Thoracic aorta (tissue), 2 donors: ENCODE measurements around the gene MYLK. TPM values are rescaled to one million over a fixed set of nuclear protein-coding genes. Genes with fewer than 3 reads are reported as not detected.
A peak's percentile ranks its signal among the peaks of the same experiment; 100 is the strongest.

Experiments
- ATAC-seq: fragments of 150-250 bp; one replicate; pipeline ENCODE4 v1.8.0; 2017; ENCODE audit warnings: low read depth; ENCODE audit not compliant: insufficient number of reproducible peaks, low FRiP score
- DNase-seq: peaks from one replicate; pipeline ENCODE4 v3.0.0-alpha.2; 2020; ENCODE audit warnings: low spot score
- H3K27ac ChIP-seq, 2 donors: fragments of 200-600 bp; sonication (generic); 1 replicate in 1 of 2; 2 replicates in 1 of 2; pipeline ENCODE4 v1.5.1; 2016; ENCODE audit warnings: mild to moderate bottlenecking in 2 of 2, moderate library complexity in 2 of 2
- H3K27me3 ChIP-seq: fragments of 200-600 bp; sonication (generic); replicated peaks from 2 replicates; pipeline ENCODE4 v1.6.0; 2016; ENCODE audit warnings: mild to moderate bottlenecking; ENCODE audit not compliant: insufficient read depth
- H3K36me3 ChIP-seq: fragments of 200-600 bp; sonication (generic); one replicate; pipeline ENCODE4 v1.5.1; 2016
- H3K4me1 ChIP-seq, 2 donors: fragments of 200-600 bp; sonication (generic); 1 replicate in 1 of 2; 2 replicates in 1 of 2; pipeline versions ENCODE4 v1.5.1 to v1.6.0; 2016; ENCODE audit warnings: low read depth in 2 of 2, mild to moderate bottlenecking in 1 of 2; ENCODE audit not compliant: control insufficient read depth in 1 of 2
- H3K4me3 ChIP-seq: fragments of 200-600 bp; sonication (generic); 2 replicates; pipeline ENCODE4 v1.5.1; 2016; ENCODE audit warnings: mild to moderate bottlenecking
- H3K9me3 ChIP-seq: fragments of 200-600 bp; sonication (generic); 2 replicates; pipeline ENCODE4 v1.5.1; 2016
- total RNA-seq, 2 donors: library from RNA; depleted of rRNA; stranded (reverse); fragments of >200 nt; gene quantifications; one replicate each; pipeline versions ENCODE4 v1.1.0 to v1.2.3, GENCODE V29; 2016
- TF ChIP-seq, protein P1 (sequence below): fragments of 200-600 bp; sonication (generic); IDR thresholded peaks from one replicate; pipeline ENCODE4 v1.5.1; 2019; ENCODE audit warnings: antibody characterized with exemption

MYLK gene
- total RNA-seq, 2 donors from 2014 or later = 483 to 563 TPM

DNA sequence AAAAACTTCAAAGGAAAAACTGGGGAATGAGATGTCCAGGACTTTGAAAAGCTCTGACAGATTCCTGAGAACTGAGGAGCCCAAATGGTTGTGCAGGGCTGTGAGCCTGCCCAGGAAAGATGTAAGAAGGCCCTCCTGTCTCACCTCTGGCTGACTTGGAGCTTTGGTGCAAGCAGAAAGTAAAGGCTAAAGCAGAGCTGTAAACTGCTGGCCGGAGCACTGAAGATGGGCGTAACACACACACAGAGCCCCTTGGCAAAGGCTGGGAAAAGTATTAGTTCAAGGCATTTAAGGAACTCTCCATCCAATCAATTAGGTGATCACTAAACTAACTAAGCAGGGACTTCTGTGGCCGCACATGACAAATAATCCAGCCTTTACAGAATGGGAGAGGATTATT, 155.1 kb downstream of the MYLK start:
- Histone ChIP-seq H3K4me3 (no peak overlapping the region), H3K4me1 (peaks cover 0 to 14% of the 10 kb centered on the region in 2 donors), H3K36me3 (peaks cover 14% of the 10 kb centered on the region), H3K9me3 (no peaks in the 10 kb centered on the region), H3K27ac (peak overlapping the region in 1 of 2 donors; percentile 32), H3K27me3 (no peaks in the 10 kb centered on the region)
- no peak for DNase-seq
- TF ChIP-seq, protein P1, sequence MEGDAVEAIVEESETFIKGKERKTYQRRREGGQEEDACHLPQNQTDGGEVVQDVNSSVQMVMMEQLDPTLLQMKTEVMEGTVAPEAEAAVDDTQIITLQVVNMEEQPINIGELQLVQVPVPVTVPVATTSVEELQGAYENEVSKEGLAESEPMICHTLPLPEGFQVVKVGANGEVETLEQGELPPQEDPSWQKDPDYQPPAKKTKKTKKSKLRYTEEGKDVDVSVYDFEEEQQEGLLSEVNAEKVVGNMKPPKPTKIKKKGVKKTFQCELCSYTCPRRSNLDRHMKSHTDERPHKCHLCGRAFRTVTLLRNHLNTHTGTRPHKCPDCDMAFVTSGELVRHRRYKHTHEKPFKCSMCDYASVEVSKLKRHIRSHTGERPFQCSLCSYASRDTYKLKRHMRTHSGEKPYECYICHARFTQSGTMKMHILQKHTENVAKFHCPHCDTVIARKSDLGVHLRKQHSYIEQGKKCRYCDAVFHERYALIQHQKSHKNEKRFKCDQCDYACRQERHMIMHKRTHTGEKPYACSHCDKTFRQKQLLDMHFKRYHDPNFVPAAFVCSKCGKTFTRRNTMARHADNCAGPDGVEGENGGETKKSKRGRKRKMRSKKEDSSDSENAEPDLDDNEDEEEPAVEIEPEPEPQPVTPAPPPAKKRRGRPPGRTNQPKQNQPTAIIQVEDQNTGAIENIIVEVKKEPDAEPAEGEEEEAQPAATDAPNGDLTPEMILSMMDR = no peak
- ATAC-seq = no peak

DNA sequence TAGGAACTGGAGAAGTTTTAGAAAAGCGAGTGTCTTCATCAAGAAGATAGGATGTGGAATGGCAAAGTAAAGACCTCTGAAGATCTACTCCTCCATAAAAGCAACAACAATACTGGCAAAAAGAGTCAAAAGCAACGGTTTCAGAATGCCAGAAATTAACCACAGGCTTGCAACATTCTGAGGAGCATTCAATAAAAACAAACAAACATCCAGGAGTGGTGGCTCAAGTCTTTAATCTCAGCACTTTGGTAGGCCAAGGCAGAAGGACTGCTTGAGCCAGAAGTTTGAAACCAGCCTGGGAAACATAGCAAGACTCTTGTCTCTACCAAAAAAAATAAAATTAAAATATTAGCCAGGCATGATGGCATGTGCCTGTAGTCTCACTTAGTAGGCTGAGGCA, 156.1 kb downstream of the MYLK start:
- Histone ChIP-seq H3K27ac (peak overlapping the region; percentile 32 to 49), H3K36me3 (peaks cover 7% of the 10 kb centered on the region), H3K4me3 (no peak overlapping the region), H3K4me1 (peaks cover 3 to 24% of the 10 kb centered on the region in 2 donors), H3K9me3 (no peaks in the 10 kb centered on the region), H3K27me3 (no peaks in the 10 kb centered on the region)
- DNase-seq (no peak), ATAC-seq (no peak)
- TF ChIP-seq, protein P1 = no peak

DNA sequence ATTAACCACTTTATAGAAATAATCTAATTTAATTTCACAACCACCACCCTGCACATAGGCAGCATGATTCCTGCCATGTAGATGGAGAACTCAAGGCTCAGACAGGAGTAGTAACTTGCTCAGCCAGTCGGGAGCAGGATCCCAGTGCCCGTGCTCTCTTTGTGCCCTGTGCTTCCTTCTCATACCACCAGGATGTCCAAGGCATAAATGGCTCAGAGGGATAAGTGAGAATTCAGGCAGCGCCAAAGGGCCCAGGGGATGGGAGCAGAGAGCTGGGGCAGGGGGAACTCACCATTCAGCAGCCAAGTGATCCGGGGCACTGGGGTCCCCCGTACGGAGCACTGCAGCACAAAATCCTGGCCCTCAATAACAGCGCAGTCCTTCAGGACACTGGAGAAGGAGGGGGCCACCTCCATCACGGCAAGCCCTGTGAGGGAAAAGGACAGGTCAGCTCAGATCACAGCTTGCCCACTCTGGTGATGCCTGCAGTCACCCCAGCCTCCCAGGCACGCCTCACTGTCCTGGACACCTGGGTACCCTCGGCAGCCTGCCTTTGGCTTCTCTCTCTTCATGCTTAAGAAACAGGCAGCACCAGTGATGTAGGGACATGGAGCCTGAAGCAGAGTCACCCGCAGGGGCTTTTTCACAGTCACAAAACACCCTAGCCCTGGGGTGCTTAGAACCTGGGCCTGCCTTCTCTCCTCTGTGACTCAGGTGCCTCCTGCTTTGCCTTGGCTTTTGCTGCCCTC, 158.3 kb downstream of the MYLK start:
- no peak for DNase-seq
- TF ChIP-seq, protein P1 = peak; percentile 26
- Histone ChIP-seq H3K27me3 (no peaks in the 10 kb centered on the region), H3K4me3 (no peak overlapping the region), H3K4me1 (peaks cover 4 to 44% of the 10 kb centered on the region in 2 donors), H3K27ac (peak overlapping the region; percentile 31 to 49), H3K9me3 (no peaks in the 10 kb centered on the region), H3K36me3 (peaks cover 4% of the 10 kb centered on the region)
- ATAC-seq = no peak

DNA sequence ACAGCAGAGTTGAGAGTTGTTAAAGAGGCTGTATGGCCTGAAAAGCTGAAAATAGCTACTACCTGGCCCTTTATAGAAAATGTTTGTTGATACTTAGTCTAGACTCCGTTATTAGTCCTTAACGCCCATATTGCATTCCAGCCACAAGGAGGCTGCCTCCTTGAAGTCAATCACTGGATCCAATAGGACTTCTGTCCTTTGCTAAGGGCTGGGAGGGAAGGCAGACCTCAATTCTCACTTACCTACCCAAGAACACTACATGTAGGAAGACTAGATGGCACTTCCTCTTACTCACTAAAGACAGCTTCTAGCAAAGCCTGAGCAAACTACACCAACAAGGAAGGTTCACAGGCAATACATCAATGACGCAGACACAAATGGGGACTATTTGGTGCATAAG, 159.8 kb downstream of the MYLK start:
- Histone ChIP-seq H3K9me3 (no peaks in the 10 kb centered on the region), H3K4me1 (peaks cover 15 to 59% of the 10 kb centered on the region in 2 donors), H3K36me3 (peaks cover 4% of the 10 kb centered on the region), H3K27ac (peak overlapping the region; percentile 43 to 48), H3K27me3 (no peaks in the 10 kb centered on the region), H3K4me3 (no peak overlapping the region)
- DNase-seq = no peak
- TF ChIP-seq, protein P1 = peak; percentile 41
- ATAC-seq = no peak

DNA sequence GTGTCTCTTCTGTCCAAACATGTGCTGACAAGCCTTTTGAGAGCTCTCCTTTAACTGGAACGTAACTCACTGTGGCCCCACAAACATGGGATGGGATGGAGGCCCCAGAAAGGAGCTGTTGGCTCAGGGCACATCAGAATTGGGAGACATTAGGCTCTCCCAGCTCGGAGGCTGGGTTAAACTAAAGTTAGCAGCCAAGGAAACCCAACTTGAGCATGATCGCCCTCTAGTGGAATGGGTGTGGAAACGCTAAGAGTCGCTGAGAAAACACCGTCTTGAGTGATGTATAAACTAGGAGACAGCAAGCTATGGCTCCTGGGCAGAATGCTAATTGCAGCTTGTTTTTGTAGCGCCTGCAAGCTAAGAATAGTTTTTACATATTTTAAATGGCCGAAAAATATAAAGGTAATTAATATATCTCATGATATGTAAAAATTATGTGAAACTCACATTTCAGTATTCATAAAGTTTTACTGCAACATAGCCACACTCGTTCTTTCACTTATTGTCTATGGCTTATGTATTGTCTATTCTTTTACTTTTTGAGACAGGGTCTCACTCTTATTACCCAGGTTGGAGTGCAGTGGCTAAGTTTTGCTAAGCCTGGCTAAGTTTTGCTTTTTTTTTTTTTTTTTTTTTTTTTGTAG, 160.5 kb downstream of the MYLK start:
- peaks cover 15 to 65% of the 10 kb centered on the region in 2 donors for H3K4me1 ChIP-seq
- H3K27me3 ChIP-seq = no peaks in the 10 kb centered on the region
- TF ChIP-seq, protein P1 = peak; percentile 81
- ATAC-seq (no peak), DNase-seq (no peak)
- H3K4me3 ChIP-seq = no peak overlapping the region
- H3K9me3 ChIP-seq = no peaks in the 10 kb centered on the region
- peaks cover 4% of the 10 kb centered on the region for H3K36me3 ChIP-seq
- H3K27ac ChIP-seq = peak overlapping the region; percentile 48 to 54
